ENCODE results near the gene ISLR. TPM values are rescaled to one million over a fixed set of nuclear protein-coding genes. Genes with fewer than 3 reads are reported as not detected.

Gene ISLR
- total RNA-seq, 2 donors from 2014 or later, result 0.29 TPM; not detected in 1

DNA sequence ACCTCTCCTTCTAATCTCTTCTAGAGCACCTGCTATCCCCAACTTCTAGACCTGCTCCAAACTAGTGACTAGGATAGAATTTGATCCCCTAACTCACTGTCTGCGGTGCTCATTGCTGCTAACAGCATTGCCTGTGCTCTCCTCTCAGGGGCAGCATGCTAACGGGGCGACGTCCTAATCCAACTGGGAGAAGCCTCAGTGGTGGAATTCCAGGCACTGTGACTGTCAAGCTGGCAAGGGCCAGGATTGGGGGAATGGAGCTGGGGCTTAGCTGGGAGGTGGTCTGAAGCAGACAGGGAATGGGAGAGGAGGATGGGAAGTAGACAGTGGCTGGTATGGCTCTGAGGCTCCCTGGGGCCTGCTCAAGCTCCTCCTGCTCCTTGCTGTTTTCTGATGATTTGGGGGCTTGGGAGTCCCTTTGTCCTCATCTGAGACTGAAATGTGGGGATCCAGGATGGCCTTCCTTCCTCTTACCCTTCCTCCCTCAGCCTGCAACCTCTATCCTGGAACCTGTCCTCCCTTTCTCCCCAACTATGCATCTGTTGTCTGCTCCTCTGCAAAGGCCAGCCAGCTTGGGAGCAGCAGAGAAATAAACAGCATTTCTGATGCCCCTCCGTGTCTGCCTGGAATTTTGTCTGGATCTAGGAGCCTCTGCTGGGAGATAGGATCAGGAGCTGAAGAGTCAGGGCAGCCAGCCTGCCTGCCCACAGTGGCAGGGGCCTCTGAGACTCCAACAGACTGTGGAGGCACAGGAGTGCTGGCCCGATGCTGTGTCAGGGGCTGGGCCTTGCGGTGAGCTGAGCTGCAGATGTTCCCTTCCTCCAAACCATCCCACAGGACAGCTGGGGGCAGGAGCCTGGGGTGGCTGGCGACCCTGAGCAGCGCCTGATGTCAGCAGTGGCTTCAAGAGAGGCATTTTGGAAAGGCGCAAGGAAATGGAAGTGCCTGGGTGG, 3.0 kb downstream of the ISLR start:
- Histone ChIP-seq H3K4me3 (ENCODE audit: low read length) (no peak overlapping the region), H3K9ac (ENCODE audit: extremely low read depth, low read length, poor library complexity, severe bottlenecking) (no peak overlapping the region), H3K36me3 (ENCODE audit: control insufficient read depth, insufficient read depth, low read length) (no peaks in the 10 kb centered on the region), H3K4me1 (ENCODE audit: control insufficient read depth, insufficient read depth, low read length) (no peaks in the 10 kb centered on the region), H3K27me3 (ENCODE audit: control insufficient read depth, insufficient read depth, low read length, poor library complexity, severe bottlenecking) (no peaks in the 10 kb centered on the region), H3K9me3 (ENCODE audit: control insufficient read depth, low read length) (no peaks in the 10 kb centered on the region), H3K27ac (ENCODE audit: low read depth, low read length) (peak overlapping the region; percentile 53)
- WGBS, 2 experiments (ENCODE audit: insufficient coverage in 1 of 2, insufficient read length in 1 of 2), result 65 to 81% methylated on average over 4 to 10 of the region's 10 CpGs
- H3K4me1 Mint-ChIP-seq, result peaks cover 6% of the 10 kb centered on the region
- DNase-seq, result peak; percentile 83
- H3K36me3 Mint-ChIP-seq (ENCODE audit: low read depth), result no peaks in the 10 kb centered on the region
- H3K9me3 Mint-ChIP-seq, result no peaks in the 10 kb centered on the region
- H3K27me3 Mint-ChIP-seq (ENCODE audit: insufficient read depth), result no peaks in the 10 kb centered on the region
- H3K27ac Mint-ChIP-seq, result no peak overlapping the region
- peak; percentile 51 for TF ChIP-seq CTCF (conservative IDR thresholded peaks at IDR 0.05)
- no peak overlapping the region for H3K4me3 Mint-ChIP-seq

DNA sequence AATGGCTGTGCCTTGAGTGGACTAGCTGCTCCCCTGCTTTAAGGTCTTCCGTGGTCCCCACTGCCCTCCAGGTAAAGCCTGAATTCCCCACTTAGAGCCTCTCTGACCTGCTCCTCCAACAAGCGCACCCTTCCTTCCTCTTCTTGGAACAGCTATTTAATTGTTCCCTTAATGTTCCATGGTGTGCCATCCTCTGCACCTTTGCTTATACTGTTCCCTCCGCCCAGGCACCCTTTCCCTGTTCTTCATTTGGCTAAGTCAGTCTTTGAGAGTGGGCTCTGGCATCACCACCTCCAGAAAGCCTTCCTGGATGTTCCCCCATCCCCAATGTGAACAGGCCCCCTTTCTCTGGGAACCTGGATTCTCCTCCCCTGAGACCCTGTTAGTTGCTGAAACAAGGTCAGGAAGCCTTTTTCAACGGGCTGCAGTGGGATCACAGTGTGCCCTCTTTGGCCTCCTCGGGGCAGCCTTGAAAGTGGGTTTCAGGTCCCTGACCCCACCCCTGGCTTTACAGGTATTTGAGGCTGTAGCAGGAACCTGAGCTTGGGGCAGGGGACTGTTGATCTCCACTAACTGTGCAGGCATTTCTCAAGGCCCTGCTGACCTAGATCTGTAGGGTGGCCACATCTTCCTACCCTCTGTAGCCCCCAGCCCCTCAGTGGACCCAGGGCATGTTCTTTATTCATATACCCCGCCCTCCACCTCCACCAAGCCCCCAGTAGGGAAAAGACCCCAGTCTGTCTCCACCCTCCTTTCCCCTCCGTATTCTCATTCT, 5.0 kb downstream of the ISLR start:
- no peaks in the 10 kb centered on the region for H3K36me3 Mint-ChIP-seq (ENCODE audit: low read depth)
- no peak overlapping the region for H3K4me3 Mint-ChIP-seq
- H3K27me3 ChIP-seq (ENCODE audit: control insufficient read depth, insufficient read depth, low read length, poor library complexity, severe bottlenecking), result no peaks in the 10 kb centered on the region
- WGBS, 2 experiments (ENCODE audit: insufficient coverage in 1 of 2, insufficient read length in 1 of 2), result 85 to 95% methylated on average over 6 to 7 of the region's 7 CpGs
- no peaks in the 10 kb centered on the region for H3K9me3 ChIP-seq (ENCODE audit: control insufficient read depth, low read length)
- H3K27ac ChIP-seq (ENCODE audit: low read depth, low read length), result no peak overlapping the region
- H3K27ac Mint-ChIP-seq, result no peak overlapping the region
- no peaks in the 10 kb centered on the region for H3K36me3 ChIP-seq (ENCODE audit: control insufficient read depth, insufficient read depth, low read length)
- peaks cover under 1% of the 10 kb centered on the region for H3K4me1 Mint-ChIP-seq
- TF ChIP-seq CTCF (conservative IDR thresholded peaks at IDR 0.05), result no peak
- no peak overlapping the region for H3K4me3 ChIP-seq (ENCODE audit: low read length)
- no peak for DNase-seq
- H3K4me1 ChIP-seq (ENCODE audit: control insufficient read depth, insufficient read depth, low read length), result no peaks in the 10 kb centered on the region
- H3K9me3 Mint-ChIP-seq, result no peaks in the 10 kb centered on the region
- no peaks in the 10 kb centered on the region for H3K27me3 Mint-ChIP-seq (ENCODE audit: insufficient read depth)
- no peak overlapping the region for H3K9ac ChIP-seq (ENCODE audit: extremely low read depth, low read length, poor library complexity, severe bottlenecking)

- Histone ChIP-seq H3K27me3 (ENCODE audit: control insufficient read depth, insufficient read depth, low read length, poor library complexity, severe bottlenecking) (no peaks in the 10 kb centered on the region), H3K4me3 (ENCODE audit: low read length) (no peak overlapping the region), H3K27ac (ENCODE audit: low read depth, low read length) (no peak overlapping the region), H3K4me1 (ENCODE audit: control insufficient read depth, insufficient read depth, low read length) (no peaks in the 10 kb centered on the region), H3K36me3 (ENCODE audit: control insufficient read depth, insufficient read depth, low read length) (no peaks in the 10 kb centered on the region), H3K9ac (ENCODE audit: extremely low read depth, low read length, poor library complexity, severe bottlenecking) (no peak overlapping the region), H3K9me3 (ENCODE audit: control insufficient read depth, low read length) (no peaks in the 10 kb centered on the region)
- H3K9me3 Mint-ChIP-seq, result no peaks in the 10 kb centered on the region
- no peak for DNase-seq
- H3K4me1 Mint-ChIP-seq, result no peaks in the 10 kb centered on the region
- H3K36me3 Mint-ChIP-seq (ENCODE audit: low read depth), result no peaks in the 10 kb centered on the region
- 76 to 85% methylated on average over 7 to 13 of the region's 13 CpGs for WGBS, 2 experiments (ENCODE audit: insufficient coverage in 1 of 2, insufficient read length in 1 of 2)
- no peaks in the 10 kb centered on the region for H3K27me3 Mint-ChIP-seq (ENCODE audit: insufficient read depth)
- TF ChIP-seq CTCF (conservative IDR thresholded peaks at IDR 0.05), result no peak
- no peak overlapping the region for H3K27ac Mint-ChIP-seq
- H3K4me3 Mint-ChIP-seq, result no peak overlapping the region
Measured at GRCh38 chr15:74179101-74179841, 5.8 kb downstream of the ISLR start.

Measured in endodermal cell (in vitro differentiated cells).